Muscle of arm (tissue), 12 donors: Measurements from ENCODE around the gene TFF1. TPM values are rescaled to one million over a fixed set of nuclear protein-coding genes. Genes with fewer than 3 reads are reported as not detected.

Experiments used
- DNase-seq: peaks from one replicate; pipeline ENCODE4 v3.0.0-alpha.2; 2013
- polyA plus RNA-seq, 12 donors: library from polyadenylated mRNA; unstranded; fragments of 120-200 nt; gene quantifications; one replicate each; pipeline ENCODE4 v1.2.1, GENCODE V29; 2013; ENCODE audit not compliant: insufficient read length in 12 of 12

Gene TFF1
- polyA plus RNA-seq, 12 donors, result not detected

DNA sequence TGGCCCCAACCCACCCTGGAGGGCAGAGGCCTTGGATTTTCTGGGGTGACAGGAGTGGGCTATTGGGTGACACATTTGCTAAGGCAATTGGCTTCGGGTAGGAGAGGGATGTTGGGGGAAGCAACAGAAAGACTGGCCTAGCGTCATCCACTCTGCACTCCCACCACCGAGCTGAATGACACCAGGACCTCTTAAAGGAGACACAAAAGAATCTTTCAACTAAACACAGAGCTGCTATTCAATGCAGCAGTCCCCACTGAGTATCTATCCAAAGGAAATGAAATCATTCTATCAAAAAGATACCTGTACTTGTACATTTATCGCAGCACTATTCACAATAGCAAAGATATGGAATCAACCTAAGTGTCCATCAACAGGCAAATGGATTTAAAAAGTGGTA lies 21.7 kb downstream of the TFF1 start:
- no peak for DNase-seq

DNA sequence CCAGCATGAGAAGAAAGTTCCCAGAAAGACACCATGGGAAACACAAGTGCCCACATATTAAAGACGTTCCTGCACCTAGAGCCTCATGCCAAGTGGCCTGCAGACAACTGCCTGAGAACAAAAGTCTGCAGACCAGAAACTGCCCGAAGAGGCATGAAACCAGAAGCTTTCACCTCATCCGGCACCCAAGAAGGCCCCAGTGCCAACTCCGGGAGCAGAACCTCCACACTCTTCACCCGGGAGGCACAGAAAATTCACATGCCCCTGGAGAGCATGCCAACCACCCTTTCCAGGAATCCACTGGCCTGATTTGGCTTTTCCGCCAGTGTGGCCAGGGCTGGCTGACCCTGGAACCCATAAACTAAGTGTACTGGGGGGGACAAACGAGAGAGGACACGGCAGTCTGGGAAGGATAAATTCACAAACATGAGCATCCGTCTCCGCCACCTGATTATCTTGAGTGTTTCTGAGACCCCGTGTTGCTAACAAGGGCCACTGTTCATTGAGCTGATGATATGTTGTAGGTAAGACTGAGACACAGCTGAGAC lies 22.3 kb downstream of the TFF1 start:
- no peak for DNase-seq

GRCh38 chr21:42343556-42343955 lies 22.8 kb downstream of the TFF1 start:
- DNase-seq, result no peak

- no peak for DNase-seq
These were observed 23.2 kb downstream of the TFF1 start for GRCh38 chr21:42343101-42343500.

- no peak for DNase-seq
These were observed 24.4 kb downstream of the TFF1 start for GRCh38 chr21:42341776-42342542.

- DNase-seq, result no peak
These were observed 25.9 kb downstream of the TFF1 start for GRCh38 chr21:42340187-42341050.

GRCh38 chr21:42338729-42339715 lies 27.3 kb downstream of the TFF1 start:
- no peak for DNase-seq

GRCh38 chr21:42337830-42338728 lies 28.3 kb downstream of the TFF1 start:
- peak; percentile 46 for DNase-seq

- DNase-seq, result no peak
These were observed 29.1 kb downstream of the TFF1 start for GRCh38 chr21:42337276-42337675.

GRCh38 chr21:42336054-42336453 lies 30.3 kb downstream of the TFF1 start:
- DNase-seq, result no peak

- no peak for DNase-seq
These were observed 33.6 kb downstream of the TFF1 start for GRCh38 chr21:42332557-42333317.

GRCh38 chr21:42331660-42332059 lies 34.7 kb downstream of the TFF1 start:
- no peak for DNase-seq

DNA sequence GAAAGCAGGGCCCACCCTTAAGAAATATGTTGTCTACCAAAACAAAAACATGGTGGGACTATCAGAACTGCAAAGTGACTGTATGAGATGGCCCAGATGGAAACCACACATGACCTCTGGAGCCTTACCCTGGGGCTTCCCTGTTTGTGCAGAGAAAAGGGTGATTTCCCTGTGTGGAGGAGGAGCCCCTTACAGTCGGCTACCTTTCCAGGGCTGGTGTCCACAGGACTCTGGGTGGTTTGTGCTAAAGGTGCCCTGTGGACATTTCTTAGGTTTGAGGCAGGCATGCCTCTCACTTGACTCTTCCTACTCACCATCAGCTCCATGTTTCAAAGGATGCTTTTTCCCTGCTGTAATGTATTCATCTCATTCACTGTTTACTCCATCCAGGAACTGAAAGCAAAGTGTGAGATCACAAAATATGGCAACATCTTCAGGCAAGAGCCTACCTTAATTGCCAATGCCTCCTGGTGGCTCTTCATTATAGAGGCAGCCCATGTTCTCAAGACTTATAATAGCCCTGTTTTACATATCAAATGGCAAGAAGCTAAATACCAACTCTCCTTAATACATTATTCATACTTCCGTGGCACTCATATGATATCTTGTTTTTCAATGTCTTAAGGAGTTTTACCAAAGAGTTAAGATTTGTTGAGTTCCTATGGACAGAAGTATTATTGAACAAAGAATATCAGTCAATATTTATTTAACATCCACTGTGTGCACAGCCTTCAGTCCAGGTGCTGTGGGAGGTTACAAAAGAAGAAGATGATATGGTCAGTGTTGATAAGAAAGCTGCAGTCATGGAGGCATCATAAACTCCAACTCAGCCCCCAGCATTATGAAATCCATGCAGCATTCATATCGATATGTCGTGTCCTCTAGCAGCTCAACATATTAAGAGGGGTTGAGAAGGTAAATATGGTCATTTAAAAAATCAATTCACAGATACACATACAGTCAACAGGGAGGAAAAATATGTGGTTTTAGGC lies 35.7 kb downstream of the TFF1 start:
- DNase-seq, result no peak

GRCh38 chr21:42324896-42325295 lies 41.4 kb downstream of the TFF1 start:
- DNase-seq, result no peak

- no peak for DNase-seq
These were observed 44.5 kb downstream of the TFF1 start for GRCh38 chr21:42321845-42322244.

DNA sequence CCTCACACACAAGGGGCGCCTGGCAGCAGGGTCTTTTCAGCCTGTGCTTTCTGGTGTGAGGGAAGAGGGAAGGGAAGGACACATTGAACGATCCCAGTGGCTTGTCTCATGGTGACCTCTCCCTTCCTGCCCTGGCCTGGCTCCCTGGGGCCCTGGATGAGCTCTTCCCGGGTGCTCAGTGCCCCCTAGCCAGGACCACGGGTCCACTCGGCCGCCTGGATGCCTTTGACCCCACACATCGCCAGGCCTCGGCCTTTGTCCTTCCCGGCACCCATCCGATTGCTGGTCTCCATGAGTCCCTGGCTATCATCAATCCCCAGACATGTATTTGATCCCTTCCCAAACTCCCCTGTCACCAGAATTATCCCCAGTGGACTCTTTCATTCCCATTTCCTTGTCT lies 45.1 kb downstream of the TFF1 start:
- no peak for DNase-seq

GRCh38 chr21:42320791-42321190 lies 45.5 kb downstream of the TFF1 start:
- no peak for DNase-seq

GRCh38 chr21:42319851-42320572 lies 46.3 kb downstream of the TFF1 start:
- DNase-seq, result no peak
